ENCODE measurements around the gene VPS35L. TPM values are rescaled to one million over a fixed set of nuclear protein-coding genes. Genes with fewer than 3 reads are reported as not detected.
A peak's percentile ranks its signal among the peaks of the same experiment; 100 is the strongest.

The VPS35L gene, protein sequence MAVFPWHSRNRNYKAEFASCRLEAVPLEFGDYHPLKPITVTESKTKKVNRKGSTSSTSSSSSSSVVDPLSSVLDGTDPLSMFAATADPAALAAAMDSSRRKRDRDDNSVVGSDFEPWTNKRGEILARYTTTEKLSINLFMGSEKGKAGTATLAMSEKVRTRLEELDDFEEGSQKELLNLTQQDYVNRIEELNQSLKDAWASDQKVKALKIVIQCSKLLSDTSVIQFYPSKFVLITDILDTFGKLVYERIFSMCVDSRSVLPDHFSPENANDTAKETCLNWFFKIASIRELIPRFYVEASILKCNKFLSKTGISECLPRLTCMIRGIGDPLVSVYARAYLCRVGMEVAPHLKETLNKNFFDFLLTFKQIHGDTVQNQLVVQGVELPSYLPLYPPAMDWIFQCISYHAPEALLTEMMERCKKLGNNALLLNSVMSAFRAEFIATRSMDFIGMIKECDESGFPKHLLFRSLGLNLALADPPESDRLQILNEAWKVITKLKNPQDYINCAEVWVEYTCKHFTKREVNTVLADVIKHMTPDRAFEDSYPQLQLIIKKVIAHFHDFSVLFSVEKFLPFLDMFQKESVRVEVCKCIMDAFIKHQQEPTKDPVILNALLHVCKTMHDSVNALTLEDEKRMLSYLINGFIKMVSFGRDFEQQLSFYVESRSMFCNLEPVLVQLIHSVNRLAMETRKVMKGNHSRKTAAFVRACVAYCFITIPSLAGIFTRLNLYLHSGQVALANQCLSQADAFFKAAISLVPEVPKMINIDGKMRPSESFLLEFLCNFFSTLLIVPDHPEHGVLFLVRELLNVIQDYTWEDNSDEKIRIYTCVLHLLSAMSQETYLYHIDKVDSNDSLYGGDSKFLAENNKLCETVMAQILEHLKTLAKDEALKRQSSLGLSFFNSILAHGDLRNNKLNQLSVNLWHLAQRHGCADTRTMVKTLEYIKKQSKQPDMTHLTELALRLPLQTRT
- 53.2 TPM for polyA plus RNA-seq
- long read RNA-seq, donor 1, partial matches to known transcripts = 0 of 3 reads
- long read RNA-seq, donor 1, other reads (novel, unspliced or antisense) = 0 of 3 reads
- long read RNA-seq, donor 2, transcript VPS35L-223 (2 exons, 1,016 nt) = major isoform, 6 of 53 reads
- long read RNA-seq, donor 2, partial matches to known transcripts = 41 of 53 reads
- long read RNA-seq, donor 2, other reads (novel, unspliced or antisense) = 0 of 53 reads
- long read RNA-seq, donor 3 = 0 reads
- long read RNA-seq, donor 4 = 0 reads
- long read RNA-seq, donor 5, partial matches to known transcripts = 0 of 3 reads
- long read RNA-seq, donor 5, other reads (novel, unspliced or antisense) = 0 of 3 reads
- long read RNA-seq, donor 6, partial matches to known transcripts = 0 of 5 reads
- long read RNA-seq, donor 6, other reads (novel, unspliced or antisense) = 0 of 5 reads
- long read RNA-seq, donor 7, partial matches to known transcripts = 0 of 5 reads
- long read RNA-seq, donor 7, other reads (novel, unspliced or antisense) = 0 of 5 reads
- long read RNA-seq, donor 8, partial matches to known transcripts = 14 of 18 reads
- long read RNA-seq, donor 8, other reads (novel, unspliced or antisense) = 0 of 18 reads
- long read RNA-seq, donor 9, partial matches to known transcripts = 20 of 33 reads
- long read RNA-seq, donor 9, other reads (novel, unspliced or antisense) = 9 of 33 reads
- long read RNA-seq, donor 10, transcript VPS35L-203 (31 exons, 3,855 nt) = major isoform, 11 of 17 reads
- long read RNA-seq, donor 10, partial matches to known transcripts = 5 of 17 reads
- long read RNA-seq, donor 10, other reads (novel, unspliced or antisense) = 0 of 17 reads
- long read RNA-seq, donor 11, partial matches to known transcripts = 0 of 3 reads
- long read RNA-seq, donor 11, other reads (novel, unspliced or antisense) = 0 of 3 reads

GRCh38 chr16:19555186-19555937 is at the start of gene VPS35L:
Gene VPS35L (plus strand): TSS chr16:19555703. CDS start chr16:19555730, 27 bp downstream.
- DNase-seq = peak; percentile 99 to 100
- peak within 1 kb of the TSS; percentile 96 for H3K27ac ChIP-seq (ENCODE audit: low read length)
- no peaks in the 10 kb centered on the region for H3K27me3 ChIP-seq (ENCODE audit: control insufficient read depth, insufficient read depth, low read length)
- peak within 1 kb of the TSS; percentile 78 for H3K4me3 ChIP-seq (ENCODE audit: low read length)
- H3K4me1 ChIP-seq (ENCODE audit: control insufficient read depth, insufficient read depth, low read length) = peaks cover 4% of the 10 kb centered on the region
- H3K36me3 ChIP-seq (ENCODE audit: control insufficient read depth, insufficient read depth, low read length) = peaks cover 2% of the 10 kb centered on the region
- WGBS (ENCODE audit: insufficient coverage, low lambda C conversion rate) = no CpG with 5 or more reads among the region's 53 CpGs
- H3K9me3 ChIP-seq (ENCODE audit: control insufficient read depth, low read depth, low read length) = no peaks in the 10 kb centered on the region

DNA sequence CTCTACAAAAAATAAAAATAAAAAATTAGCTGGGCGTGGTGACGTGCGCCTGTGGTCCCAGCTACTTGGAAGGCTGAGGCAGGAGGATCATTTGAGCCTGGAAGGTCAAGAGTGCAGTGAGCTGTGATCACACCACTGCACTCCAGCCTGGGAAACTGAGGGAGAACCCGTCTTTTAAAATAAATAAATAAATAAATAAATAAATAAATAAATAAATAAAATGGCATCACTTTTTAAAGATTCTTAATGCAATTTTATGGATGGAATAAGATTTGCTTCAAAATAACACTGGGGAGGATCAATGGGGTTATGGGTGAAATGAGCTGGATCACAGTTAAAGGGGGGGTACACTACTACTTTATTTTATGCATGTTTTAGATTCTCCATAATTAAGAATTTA is 48.5 kb upstream of the VPS35L start:
- H3K9me3 ChIP-seq (ENCODE audit: control insufficient read depth, low read depth, low read length) = no peaks in the 10 kb centered on the region
- H3K4me3 ChIP-seq (ENCODE audit: low read length) = no peak overlapping the region
- peaks cover 59% of the 10 kb centered on the region for H3K36me3 ChIP-seq (ENCODE audit: control insufficient read depth, insufficient read depth, low read length)
- DNase-seq = no peak
- H3K27ac ChIP-seq (ENCODE audit: low read length) = no peak overlapping the region
- H3K27me3 ChIP-seq (ENCODE audit: control insufficient read depth, insufficient read depth, low read length) = no peaks in the 10 kb centered on the region
- WGBS (ENCODE audit: insufficient coverage, low lambda C conversion rate) = no CpG with 5 or more reads among the region's 4 CpGs
- no peaks in the 10 kb centered on the region for H3K4me1 ChIP-seq (ENCODE audit: control insufficient read depth, insufficient read depth, low read length)

- H3K36me3 ChIP-seq (ENCODE audit: control insufficient read depth, insufficient read depth, low read length) = peaks cover 52% of the 10 kb centered on the region
- H3K27ac ChIP-seq (ENCODE audit: low read length) = no peak overlapping the region
- no peak for DNase-seq
These were observed 47.6 kb upstream of the VPS35L start for GRCh38 chr16:19507867-19508266.

DNA sequence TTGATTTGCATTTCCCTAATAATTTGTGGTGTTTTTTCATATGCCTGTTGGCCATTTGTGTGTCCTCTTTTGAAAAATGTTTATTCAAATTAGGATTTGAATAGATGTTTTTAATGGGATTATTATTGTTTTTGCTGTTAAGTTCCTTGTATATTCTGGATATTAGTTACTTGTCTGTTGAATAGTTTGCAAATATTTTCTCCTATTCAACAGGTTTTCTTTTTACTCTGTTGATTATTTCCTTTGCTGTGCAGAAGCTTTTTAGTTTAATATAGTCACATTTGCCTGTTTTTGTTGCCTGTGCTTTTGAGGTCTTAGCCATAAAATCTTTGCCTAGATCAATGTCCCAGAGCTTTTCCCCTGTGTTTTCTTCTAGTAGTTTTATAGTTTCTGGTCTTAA is 43.2 kb upstream of the VPS35L start:
- H3K27me3 ChIP-seq (ENCODE audit: control insufficient read depth, insufficient read depth, low read length) = no peaks in the 10 kb centered on the region
- peaks cover 27% of the 10 kb centered on the region for H3K36me3 ChIP-seq (ENCODE audit: control insufficient read depth, insufficient read depth, low read length)
- no peak overlapping the region for H3K4me3 ChIP-seq (ENCODE audit: low read length)
- peaks cover 4% of the 10 kb centered on the region for H3K9me3 ChIP-seq (ENCODE audit: control insufficient read depth, low read depth, low read length)
- DNase-seq = no peak
- H3K27ac ChIP-seq (ENCODE audit: low read length) = no peak overlapping the region
- peaks cover 21% of the 10 kb centered on the region for H3K4me1 ChIP-seq (ENCODE audit: control insufficient read depth, insufficient read depth, low read length)

More at GRCh38 chr16:19507867-19508266, 47.6 kb upstream of the VPS35L start:
- Histone ChIP-seq H3K4me1 (ENCODE audit: control insufficient read depth, insufficient read depth, low read length) (no peaks in the 10 kb centered on the region), H3K4me3 (ENCODE audit: low read length) (no peak overlapping the region), H3K9me3 (ENCODE audit: control insufficient read depth, low read depth, low read length) (peaks cover 3% of the 10 kb centered on the region), H3K27me3 (ENCODE audit: control insufficient read depth, insufficient read depth, low read length) (no peaks in the 10 kb centered on the region)
- WGBS (ENCODE audit: insufficient coverage, low lambda C conversion rate) = no CpG with 5 or more reads among the region's 2 CpGs

DNA sequence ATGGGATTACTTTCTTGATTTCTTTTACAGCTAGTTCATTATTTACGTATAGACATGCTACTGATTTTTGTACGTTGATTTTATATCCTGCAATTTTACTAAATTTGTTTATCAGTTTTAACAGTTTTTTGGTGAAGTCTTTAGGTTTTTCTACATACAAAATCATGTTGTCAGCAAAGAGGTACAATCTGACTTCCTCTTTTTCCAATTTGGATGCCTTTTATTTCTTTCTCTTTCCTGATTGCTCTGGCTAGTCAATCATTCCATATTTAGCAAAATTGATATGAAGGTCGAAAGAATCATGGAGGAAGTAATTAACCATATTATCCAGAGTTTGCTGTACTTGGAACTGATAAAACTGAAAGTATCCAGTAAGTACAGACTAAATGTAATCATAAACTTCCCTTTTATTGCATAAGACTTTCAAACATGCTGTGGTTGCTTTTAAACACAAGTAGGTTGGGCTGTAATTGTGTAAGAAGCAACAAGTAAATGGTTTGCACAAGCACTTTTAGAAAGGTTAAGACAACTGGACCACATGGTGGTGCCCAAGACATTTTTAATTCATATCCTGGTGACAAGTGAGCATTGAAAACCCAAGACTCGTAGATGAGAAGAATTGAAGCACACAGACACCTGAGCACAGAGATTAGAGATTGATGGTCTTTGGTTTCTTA is 42.0 kb upstream of the VPS35L start:
- Histone ChIP-seq H3K27ac (ENCODE audit: low read length) (peak overlapping the region; percentile 68), H3K36me3 (ENCODE audit: control insufficient read depth, insufficient read depth, low read length) (peaks cover 19% of the 10 kb centered on the region), H3K9me3 (ENCODE audit: control insufficient read depth, low read depth, low read length) (peaks cover 4% of the 10 kb centered on the region), H3K4me1 (ENCODE audit: control insufficient read depth, insufficient read depth, low read length) (peaks cover 24% of the 10 kb centered on the region), H3K4me3 (ENCODE audit: low read length) (no peak overlapping the region), H3K27me3 (ENCODE audit: control insufficient read depth, insufficient read depth, low read length) (no peaks in the 10 kb centered on the region)
- WGBS (ENCODE audit: insufficient coverage, low lambda C conversion rate) = 45% methylated on average over 2 of the region's 4 CpGs
- peak; percentile 78 to 91 for DNase-seq

DNA sequence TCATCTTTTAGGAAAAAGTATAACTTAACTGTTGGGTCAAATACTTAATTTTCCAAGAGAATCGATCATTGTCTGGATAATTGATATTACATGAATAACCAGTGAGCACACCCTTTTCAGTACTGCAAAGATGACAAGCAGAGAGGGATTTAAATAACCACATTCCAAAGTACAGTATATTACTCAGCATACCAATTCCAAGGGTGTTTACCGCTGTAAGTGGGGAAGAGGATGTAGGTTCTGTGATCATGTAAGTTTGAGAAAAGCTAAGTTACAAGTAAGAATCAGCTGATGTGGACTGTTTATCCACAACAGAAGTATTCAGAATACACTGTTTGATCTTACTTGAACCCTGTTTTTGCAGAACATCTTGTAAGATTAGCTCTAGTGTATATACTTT is 39.7 kb upstream of the VPS35L start:
- Histone ChIP-seq H3K27ac (ENCODE audit: low read length) (peak overlapping the region; percentile 88), H3K9me3 (ENCODE audit: control insufficient read depth, low read depth, low read length) (peaks cover 4% of the 10 kb centered on the region), H3K27me3 (ENCODE audit: control insufficient read depth, insufficient read depth, low read length) (no peaks in the 10 kb centered on the region), H3K36me3 (ENCODE audit: control insufficient read depth, insufficient read depth, low read length) (peaks cover 17% of the 10 kb centered on the region), H3K4me3 (ENCODE audit: low read length) (no peak overlapping the region), H3K4me1 (ENCODE audit: control insufficient read depth, insufficient read depth, low read length) (peaks cover 40% of the 10 kb centered on the region)
- peak; percentile 54 to 70 for DNase-seq
- 43% methylated on average over 1 of the region's 2 CpGs for WGBS (ENCODE audit: insufficient coverage, low lambda C conversion rate)

GRCh38 chr16:19517424-19518089 is 37.9 kb upstream of the VPS35L start:
- H3K4me3 ChIP-seq (ENCODE audit: low read length) = no peak overlapping the region
- H3K27ac ChIP-seq (ENCODE audit: low read length) = peak overlapping the region; percentile 2
- H3K27me3 ChIP-seq (ENCODE audit: control insufficient read depth, insufficient read depth, low read length) = no peaks in the 10 kb centered on the region
- DNase-seq = no peak
- peaks cover 40% of the 10 kb centered on the region for H3K4me1 ChIP-seq (ENCODE audit: control insufficient read depth, insufficient read depth, low read length)
- H3K36me3 ChIP-seq (ENCODE audit: control insufficient read depth, insufficient read depth, low read length) = peaks cover 17% of the 10 kb centered on the region
- 33% methylated on average over 1 of the region's 8 CpGs for WGBS (ENCODE audit: insufficient coverage, low lambda C conversion rate)
- peaks cover 4% of the 10 kb centered on the region for H3K9me3 ChIP-seq (ENCODE audit: control insufficient read depth, low read depth, low read length)

- peaks cover 40% of the 10 kb centered on the region for H3K4me1 ChIP-seq (ENCODE audit: control insufficient read depth, insufficient read depth, low read length)
These were observed 37.1 kb upstream of the VPS35L start for GRCh38 chr16:19518388-19518787.

More at GRCh38 chr16:19518388-19518787, 37.1 kb upstream of the VPS35L start:
- H3K27me3 ChIP-seq (ENCODE audit: control insufficient read depth, insufficient read depth, low read length) = no peaks in the 10 kb centered on the region
- WGBS (ENCODE audit: insufficient coverage, low lambda C conversion rate) = 70% methylated on average over 2 of the region's 2 CpGs
- no peak overlapping the region for H3K27ac ChIP-seq (ENCODE audit: low read length)
- no peaks in the 10 kb centered on the region for H3K9me3 ChIP-seq (ENCODE audit: control insufficient read depth, low read depth, low read length)
- DNase-seq = no peak
- no peak overlapping the region for H3K4me3 ChIP-seq (ENCODE audit: low read length)
- H3K36me3 ChIP-seq (ENCODE audit: control insufficient read depth, insufficient read depth, low read length) = peaks cover 14% of the 10 kb centered on the region

All from large intestine (tissue), 12 donors.